NOMO-1 treated with dmso at 0.1 percent for 144 hours (cell line): ENCODE data around the gene NEMP2.
A peak's percentile ranks its signal among the peaks of the same experiment; 100 is the strongest.
"Not testable (repeated sequence)": the region's sequence is repeated elsewhere in the genome, so short reads cannot be mapped to it uniquely, and the experiment has no call there.

ENCODE experiments used
- DNase-seq: peaks from one replicate; lab custom pipeline; 2025; ENCODE audit not compliant: unreplicated experiment; lab: John Stamatoyannopoulos, UW

NEMP2 gene

GRCh38 chr2:190527214-190527613 is 7.3 kb downstream of the NEMP2 start:
- DNase-seq: no peak

DNA sequence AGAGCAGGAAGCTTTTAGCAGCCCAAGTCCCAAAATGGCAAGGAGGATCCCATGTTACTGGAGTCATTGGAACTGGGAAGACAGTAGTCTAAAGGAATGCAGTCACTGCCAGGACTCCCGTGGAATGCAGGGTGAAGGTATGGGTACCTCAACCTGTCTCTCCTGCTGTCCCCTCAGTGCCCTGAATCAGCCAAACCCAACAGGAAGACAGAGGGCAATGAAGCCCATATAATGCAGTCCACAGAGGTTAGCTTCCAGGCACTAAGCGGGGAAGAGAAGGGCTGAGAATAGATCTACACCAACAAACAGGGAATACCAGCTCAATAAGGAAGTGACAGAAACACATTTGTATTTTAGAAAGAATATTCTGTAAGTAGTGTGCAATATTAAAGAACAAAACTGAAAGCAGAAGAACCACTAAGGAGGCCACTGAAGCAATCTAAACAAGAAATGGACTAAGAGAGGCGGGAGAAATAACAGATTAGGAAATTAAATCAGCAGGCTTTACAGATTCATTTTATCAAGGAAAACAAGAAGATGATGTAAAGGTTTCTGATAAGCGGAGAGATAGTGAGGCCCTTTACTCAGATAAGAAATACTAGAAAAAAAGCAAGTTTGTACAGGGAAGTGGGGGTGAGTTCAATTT is 8.3 kb downstream of the NEMP2 start:
- DNase-seq: peak; percentile 18

DNA sequence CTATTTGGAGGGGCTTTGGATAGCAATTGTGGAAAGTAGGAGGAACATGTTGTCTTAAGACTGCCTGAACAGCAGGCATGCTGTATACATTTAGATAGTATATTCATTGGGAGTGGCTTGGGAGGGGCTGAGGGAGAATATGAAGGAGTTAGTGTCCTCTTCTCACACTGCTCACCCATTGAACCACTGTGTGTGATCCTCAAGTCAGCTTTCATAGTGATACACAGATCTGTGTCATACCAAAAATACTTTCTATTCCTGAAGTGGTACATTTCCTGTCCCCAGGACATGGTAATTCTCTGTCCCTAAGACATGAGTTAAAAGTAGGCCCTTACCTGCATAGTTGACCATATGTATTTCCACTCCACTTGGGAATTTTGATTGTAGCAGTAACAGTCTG is 9.6 kb downstream of the NEMP2 start:
- no peak for DNase-seq

DNA sequence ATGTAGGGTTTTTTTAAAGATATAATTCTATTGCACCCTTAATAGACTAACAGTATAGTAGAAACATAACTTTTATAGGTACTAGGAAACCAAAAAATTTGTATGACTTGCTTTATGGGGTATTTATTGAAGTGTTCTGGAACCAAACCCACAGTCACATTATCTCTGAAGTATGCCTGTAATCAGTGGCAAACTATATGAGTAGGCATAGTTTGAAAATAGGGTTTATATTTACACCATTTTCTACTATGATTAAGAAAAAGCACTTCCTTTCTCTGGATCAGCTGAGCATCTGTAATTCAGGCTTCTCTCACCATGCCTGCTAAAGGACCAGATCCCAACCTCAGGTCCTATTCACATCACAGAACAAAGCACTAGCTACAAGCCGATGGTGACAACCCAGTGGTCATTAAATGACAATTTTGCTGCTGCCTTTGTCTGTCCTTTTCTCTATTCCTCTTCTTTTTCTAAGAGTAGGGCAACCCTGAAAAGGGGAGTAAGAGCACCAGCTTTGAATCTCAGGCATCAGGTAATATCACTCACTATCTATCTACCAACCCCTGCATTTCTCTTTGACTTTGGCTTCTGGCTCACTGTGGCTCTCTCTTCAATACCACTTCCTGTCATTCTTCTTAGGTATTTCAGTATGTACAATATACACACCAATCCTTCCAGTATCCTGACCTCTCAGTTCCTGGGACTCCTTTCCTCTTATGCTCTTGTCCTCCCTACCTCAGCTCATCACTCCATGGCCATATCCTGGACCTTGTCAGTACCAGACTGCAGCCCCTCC is 14.4 kb downstream of the NEMP2 start:
- DNase-seq: no peak

- no peak for DNase-seq
Measured at GRCh38 chr2:190517468-190517867, 17.1 kb downstream of the NEMP2 start.

GRCh38 chr2:190515687-190516086 is 18.8 kb downstream of the NEMP2 start:
- no peak for DNase-seq

GRCh38 chr2:190514676-190515075 is 19.8 kb downstream of the NEMP2 start:
- DNase-seq: no peak

DNA sequence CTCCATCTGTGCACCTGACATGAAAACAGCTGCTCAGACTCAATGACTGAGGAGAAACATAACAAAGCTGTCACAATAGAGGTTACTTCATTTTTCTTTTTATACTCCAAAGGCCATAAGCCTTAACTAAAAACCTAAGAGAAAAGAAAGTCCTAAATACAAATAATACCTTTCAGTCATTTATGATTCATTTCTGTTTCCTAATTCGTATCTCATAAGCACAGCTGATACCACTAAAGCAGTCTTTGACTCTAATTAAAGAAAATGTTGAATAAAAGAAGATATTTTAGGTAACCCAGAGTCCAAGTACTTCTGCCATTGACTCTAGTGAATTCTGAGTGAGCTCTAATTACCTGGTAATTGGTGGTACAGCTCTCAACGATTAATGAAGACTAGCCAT is 20.6 kb downstream of the NEMP2 start:
- DNase-seq: no peak

DNA sequence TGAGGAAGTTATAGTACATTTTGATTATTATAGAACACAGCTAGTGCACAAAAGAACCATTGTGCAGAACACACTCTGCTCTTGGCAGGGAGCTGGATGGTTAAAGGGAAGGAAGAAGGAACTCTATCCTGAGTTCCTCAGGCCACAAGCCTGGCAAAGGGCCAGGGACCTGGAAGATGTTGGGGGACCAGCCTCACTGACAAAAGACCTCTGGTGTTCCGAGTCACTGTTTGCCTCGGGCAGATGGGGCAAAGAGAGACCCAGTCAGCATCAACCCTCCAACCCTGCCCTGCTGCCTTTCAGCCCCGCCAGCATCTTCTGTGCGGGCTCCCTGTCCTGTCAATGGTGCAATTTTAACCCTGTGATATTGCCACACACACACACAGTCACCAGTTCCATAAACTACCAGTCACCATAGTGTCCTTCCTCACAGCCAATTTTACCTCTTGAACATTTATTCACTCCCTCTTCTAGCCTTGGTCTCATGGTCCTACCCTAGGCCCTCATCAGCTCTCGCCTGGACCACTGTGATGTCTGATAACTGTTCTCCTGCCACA is 21.9 kb downstream of the NEMP2 start:
- no peak for DNase-seq

DNA sequence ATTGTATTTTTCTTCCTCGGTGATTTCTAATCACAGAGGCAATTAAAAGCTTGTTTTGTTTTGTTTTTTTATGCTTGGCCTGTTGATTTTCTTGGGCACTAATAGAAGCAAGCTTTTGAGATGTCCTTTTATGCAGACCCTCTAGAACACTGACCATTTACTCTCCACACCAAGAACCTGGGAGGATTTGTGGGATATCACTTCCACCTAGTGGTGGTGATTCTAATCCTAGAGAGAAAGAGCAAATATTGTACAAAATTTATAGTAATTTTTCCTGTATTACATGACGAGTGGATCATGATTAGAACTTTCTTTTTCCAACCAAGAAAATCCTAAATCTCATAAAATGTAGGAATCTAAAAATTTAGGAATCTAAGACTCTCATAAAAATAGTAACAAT is 23.4 kb downstream of the NEMP2 start:
- DNase-seq: no peak

DNA sequence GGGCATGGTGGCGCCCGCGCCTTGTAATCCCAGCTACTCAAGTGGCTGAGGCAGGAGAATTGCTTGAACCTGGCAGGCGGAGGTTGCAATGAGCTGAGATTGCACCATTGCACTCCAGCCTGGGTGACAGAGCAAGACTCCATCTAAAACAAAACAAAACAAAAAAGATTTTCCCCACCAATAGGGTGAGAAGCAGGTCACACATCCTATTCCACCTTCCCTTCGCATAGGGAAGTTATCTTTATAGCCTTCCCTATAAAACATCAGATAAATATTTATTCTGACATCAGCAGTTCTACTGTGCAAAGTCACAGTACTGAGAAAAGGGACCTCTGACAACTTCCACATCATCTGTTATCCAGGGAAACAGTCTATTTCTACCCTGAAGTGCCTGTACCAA is 24.6 kb downstream of the NEMP2 start:
- DNase-seq: not testable (repeated sequence)

DNA sequence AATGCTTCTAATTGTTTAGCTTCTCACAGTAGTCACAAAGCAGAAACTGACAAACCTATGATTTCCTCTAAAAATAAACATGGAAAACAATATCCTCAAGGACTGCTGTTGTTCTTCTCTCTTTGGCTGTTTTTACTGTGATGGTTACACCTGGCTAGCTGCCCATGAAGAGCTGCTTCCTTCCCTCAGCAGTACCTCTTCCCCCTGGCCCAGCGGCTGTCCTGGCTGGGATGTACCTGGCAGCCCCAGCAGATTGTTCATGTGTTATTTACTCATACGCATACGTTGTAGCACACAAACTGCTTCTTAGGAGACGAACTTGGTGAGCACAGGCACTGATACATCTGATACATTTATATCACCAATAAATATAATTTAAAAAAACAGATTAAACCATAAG is 27.4 kb downstream of the NEMP2 start:
- no peak for DNase-seq

- DNase-seq: no peak
Measured at GRCh38 chr2:190506666-190507065, 27.9 kb downstream of the NEMP2 start.

DNA sequence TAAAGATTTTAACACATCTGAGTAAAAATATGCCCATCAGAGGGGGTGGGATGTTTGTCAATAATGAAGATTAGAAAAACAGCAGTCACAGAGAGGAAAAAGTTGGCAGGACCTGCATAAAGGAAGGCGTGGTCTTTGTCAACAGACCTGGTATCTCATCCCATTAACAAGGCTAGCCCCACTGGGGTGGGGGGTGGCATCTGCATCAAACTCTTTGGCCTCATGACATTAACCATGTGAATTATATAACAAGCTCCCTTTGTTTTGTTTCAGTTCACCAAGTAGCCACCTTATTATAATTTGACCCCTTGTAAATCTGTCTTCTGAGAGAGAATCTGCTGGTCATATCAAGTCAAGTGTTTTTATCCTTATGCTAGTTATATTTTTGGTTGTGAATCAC is 28.8 kb downstream of the NEMP2 start:
- no peak for DNase-seq

DNA sequence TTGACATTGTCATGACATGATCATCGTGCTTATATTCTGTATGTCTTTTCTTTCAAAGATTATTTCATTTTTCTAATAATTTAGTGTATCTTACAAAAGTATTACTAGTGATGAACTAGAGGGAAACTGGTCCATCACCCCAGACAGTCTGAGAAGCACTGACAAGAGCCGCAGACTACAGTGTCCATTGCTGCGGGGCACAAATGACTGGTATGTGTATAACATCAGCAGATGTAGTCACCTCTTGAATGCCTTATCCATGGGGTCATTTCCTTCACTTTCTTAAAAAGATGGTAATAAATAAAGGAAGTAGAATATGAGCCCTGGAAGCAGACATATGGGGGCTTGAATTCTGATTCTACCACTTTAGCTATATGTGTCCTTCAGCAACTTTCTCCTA is 29.6 kb downstream of the NEMP2 start:
- DNase-seq: no peak

DNA sequence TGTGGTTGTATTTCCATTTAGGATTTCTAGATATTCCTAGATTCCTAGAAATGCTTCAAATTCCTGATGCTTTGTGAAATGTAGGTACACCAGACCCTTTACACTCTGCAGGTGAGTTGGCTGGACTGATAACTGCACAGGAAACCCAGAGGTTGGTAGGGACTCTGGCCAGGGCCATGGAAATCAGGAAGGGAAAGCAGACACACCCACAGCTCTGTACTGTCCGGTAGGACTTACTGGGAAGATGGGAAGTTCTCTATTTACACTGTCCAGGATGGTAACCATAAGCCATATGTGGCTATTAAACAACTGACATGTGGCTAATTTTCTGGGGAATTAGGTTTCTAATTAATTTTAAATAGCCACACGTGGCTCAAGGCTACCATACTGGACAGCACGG is 31.4 kb downstream of the NEMP2 start:
- DNase-seq: no peak

DNA sequence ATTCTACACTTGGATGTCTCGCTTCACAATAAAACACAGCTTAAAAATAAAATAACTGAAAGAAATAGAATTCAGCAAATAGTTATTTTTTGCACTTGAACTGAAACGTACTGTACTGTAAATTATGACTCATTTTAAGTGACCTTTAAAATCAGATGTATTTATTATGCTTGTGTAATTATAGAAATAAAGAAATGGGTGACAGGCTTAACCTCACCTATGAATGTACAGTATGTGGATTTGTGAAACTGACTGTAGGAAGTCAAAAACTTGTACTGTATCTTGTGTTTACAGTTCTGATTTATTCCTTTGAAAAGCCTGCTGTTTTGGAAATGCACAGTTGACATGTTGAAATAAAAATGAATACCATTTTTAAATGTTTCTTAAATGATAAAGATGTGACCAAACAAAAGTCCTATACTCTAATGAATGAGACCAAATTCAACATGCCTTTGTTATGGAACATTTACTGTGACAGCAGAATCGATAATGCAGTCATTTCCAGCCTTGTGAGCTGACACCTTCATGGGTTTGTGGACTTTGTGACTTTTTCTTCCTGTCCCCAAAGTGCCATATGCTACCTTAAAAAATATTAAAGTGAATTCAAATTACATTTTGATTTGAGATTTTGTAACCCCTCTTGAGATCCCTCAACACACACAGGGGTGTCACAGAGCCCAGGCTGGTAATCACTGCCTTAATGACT is 32.7 kb downstream of the NEMP2 start:
- no peak for DNase-seq

- DNase-seq: no peak
Measured at GRCh38 chr2:190501231-190501630, 33.3 kb downstream of the NEMP2 start.

GRCh38 chr2:190500054-190500502 is 34.4 kb downstream of the NEMP2 start:
- no peak for DNase-seq

- no peak for DNase-seq
Measured at GRCh38 chr2:190499273-190499672, 35.2 kb downstream of the NEMP2 start.

GRCh38 chr2:190497428-190497827 is 37.1 kb downstream of the NEMP2 start:
- no peak for DNase-seq
